Embryonic facial prominence (tissue), 1 donor: ENCODE measurements around the gene SREK1IP1.

ENCODE experiments used
- DNase-seq: peaks from one replicate; pipeline ENCODE4 v3.0.0-alpha.2; 2016; ENCODE audit errors: extremely low spot score

SREK1IP1 gene

DNA sequence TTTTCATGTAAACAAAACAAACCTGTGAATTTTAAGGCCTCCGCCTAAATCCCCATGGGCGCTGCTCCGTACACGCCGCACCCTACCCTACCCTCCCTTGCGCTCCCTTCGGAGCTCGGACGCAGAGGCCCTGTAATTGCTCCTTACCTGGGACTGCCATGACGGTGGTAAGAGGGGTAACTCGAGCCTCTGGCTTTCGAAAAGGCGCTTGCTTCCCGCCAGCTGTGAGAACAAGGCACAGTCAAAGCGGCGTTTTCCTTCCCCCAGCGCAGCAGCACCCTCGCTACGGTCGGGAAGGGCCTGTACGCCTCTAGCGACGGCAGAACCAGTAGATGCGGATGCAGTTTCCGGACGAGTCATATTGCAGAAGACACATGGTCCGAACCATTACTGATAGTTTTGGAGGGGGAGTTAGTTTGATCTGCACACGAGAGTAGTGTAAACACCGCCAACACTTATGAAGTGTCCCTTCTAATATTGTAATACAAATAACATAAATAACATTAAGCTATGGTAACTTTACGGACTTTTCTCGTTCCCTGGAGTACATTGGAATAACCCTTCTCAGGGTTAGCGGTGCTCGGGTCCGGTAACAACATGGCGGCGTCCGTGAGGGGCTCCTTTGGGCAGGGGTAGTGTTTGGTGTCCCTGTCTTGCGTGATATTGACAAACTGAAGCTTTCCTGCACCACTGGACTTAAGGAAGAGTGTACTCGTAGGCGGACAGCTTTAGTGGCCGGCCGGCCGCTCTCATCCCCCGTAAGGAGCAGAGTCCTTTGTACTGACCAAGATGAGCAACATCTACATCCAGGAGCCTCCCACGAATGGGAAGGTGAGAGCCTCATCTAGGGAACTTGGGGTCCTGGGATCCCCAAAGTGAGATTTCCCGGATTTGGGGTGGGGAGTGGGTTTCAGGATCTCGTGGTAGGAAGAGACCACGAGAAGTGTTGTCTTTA lies at the start of gene SREK1IP1, which contains the start of gene CWC27:
TSS of gene SREK1IP1 (minus strand) at position 334 of the 955 bp plus-strand sequence. CDS start at position 160, 174 bp downstream.
TSS of gene CWC27 (plus strand) at position 573 of the 955 bp plus-strand sequence. CDS start at position 790, 217 bp downstream.
- DNase-seq: peak; percentile 92

- DNase-seq: no peak
Measured at GRCh38 chr5:64818245-64818644, 49.8 kb upstream of the SREK1IP1 start.

- DNase-seq: no peak
Measured at GRCh38 chr5:64814073-64814472, 45.6 kb upstream of the SREK1IP1 start.

DNA sequence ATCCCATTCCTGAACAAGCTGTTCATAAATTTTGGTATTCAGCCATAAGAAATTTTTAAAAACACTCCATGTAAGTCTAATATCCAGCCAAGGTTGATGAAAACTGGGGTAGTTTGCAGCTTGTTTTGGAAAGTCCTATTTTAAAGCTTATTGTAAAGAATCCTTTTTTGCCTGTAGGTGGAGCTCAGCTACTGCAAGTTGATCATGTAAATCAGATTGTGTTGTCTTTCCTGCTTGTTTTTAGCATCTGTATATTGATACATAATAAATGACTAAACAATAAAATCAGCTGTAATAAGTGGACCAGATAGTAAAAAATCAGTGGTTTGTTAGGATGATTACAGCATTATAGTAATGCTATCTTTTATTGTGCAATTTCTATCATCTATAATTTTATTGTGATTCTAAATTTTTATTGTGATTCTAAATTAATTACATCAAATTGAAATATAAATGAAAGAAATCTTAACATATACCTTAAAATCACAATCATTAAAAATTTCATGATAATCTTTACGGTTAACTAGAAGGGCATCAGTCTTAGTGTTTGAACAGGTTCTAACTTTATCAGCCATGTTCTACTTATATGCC lies 42.7 kb upstream of the SREK1IP1 start:
- peak; percentile 51 for DNase-seq

- no peak for DNase-seq
Measured at GRCh38 chr5:64807520-64807919, 39.0 kb upstream of the SREK1IP1 start.

DNA sequence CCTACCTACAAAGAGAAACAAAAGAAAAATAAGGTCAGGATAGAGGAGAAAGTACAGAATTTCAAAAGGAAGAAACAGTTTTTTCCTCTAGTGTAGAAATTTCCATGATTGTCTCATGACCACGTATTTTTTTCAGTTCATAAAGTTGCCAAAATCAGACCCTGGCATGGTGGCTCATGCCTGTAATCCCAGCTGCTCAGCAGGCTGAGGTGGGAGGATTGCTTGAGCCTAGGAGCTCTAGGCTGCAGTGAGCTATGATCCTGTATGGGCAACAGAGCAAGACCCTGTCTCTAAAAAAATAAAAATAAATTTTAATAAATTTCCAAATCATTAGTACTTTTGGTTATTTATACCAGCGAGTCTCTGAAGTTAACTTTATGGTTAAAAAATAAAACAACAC lies 38.0 kb upstream of the SREK1IP1 start:
- no peak for DNase-seq

GRCh38 chr5:64800926-64801325 lies 32.4 kb upstream of the SREK1IP1 start:
- no peak for DNase-seq

GRCh38 chr5:64796301-64796700 lies 27.8 kb upstream of the SREK1IP1 start:
- DNase-seq: no peak

DNA sequence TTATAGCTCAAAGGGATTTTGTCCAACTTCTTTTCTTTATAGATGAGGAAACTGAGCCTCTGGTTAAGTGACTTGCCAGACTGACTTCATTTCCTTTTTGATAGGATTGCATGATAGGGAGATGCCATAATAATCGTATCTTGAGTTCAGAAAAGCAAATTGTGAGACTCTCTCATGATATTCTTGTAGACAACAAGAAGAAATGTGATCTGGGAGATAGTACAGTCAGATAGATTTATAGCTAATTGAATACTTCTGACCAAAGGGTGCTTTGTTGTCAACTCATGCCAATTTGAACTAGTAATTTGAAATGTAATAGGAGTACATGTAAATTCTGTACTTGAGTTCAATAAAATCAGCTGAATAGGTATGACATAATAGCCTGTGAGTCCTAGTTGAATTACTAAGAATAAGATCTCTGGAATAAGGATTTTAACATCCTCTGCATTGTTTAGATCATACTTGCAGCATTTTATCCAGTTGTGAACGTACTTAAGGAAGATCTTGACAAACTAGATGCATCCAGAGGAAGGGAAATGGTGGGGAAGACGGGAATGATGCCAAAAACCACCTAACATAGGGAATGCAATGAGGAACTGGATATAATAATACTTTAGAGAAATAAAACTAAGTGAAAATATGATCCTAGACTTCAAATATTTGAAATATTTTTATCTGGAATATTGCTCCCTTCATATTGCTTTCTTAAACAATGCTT lies 25.7 kb upstream of the SREK1IP1 start:
- DNase-seq: no peak

GRCh38 chr5:64792469-64792868 lies 24.0 kb upstream of the SREK1IP1 start:
- no peak for DNase-seq

GRCh38 chr5:64790210-64790609 lies 21.7 kb upstream of the SREK1IP1 start:
- no peak for DNase-seq

DNA sequence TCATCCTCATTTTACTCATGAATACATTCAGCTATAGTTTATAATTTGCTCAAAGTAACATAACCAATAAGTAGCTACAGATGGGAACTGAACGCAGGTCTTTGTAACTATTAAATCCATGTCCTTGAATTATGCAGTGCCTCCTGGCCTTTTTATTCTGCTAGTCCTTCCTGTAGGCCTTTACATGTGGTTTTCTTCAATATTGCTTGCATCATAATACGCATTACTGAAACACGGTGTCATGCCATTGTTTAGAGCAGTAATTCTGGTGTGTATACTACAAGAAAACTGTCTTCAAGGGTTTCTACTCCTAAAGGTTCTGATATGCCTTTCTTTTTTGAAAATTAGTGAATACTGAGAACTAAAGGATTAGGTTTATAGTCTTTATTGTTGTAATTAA lies 21.0 kb upstream of the SREK1IP1 start:
- no peak for DNase-seq

DNA sequence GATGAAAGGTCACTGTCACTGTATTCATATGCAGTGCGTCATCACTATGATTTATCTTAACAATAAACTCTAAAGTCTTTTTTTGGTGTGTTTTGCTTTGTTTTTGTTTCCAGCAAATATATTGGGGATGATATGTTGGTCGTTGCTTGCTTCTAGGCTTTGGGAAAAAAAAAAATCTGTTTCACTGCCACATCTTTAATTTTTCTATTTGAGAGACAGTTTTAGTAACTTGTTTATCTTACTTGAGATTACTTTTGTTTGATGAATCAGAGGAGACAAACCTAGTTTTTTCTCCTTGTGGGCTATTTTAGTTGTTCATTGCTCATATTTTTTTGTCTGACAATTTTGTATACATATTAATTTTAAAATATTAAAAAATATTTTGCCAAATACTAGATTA lies 19.7 kb upstream of the SREK1IP1 start:
- DNase-seq: no peak

DNA sequence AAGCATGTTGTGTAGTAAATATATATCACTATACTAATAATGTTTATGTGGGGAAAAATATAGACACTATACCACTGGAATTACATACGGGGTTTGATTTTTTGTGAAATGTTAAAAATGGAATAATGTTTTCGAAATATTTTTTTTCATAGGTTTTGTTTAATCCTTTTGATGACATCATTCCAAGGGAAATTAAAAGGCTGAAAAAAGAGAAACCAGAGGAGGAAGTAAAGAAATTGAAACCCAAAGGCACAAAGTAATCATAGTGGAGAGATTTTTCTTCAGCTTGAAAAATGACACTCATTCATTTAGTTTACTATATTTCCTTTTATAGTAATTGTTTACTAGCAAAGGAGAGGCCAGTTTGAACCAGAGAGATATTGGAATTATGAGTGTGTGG lies 17.9 kb upstream of the SREK1IP1 start:
- no peak for DNase-seq

DNA sequence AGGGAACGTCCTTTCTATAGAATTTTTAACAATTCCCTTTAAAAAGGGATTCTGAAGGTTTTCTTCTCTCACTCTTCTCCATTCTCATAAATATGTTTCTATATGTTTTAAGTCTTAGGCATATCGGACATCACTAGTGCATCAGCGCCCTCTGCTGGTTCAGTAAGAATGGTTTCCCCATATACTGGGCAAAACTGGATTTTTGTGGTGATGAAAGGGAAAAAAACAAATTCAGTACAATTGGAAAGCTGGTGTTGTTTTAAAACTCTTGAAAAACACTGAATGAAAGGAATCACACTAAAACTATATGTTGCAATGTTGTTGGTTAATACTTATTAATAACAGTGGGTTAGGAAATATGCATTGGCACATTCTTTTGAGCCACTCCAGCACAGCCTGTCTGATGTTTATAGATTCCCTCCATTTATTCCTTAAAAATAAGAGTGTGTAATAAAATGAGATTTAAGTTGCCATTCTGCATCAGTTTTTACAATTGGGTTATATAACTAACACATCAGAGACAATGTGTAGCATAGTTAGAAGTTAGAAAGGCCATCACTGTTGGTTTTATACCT lies 16.0 kb upstream of the SREK1IP1 start:
- peak; percentile 55 for DNase-seq

- no peak for DNase-seq
Measured at GRCh38 chr5:64775291-64775690, 6.8 kb upstream of the SREK1IP1 start.

- DNase-seq: no peak
Measured at GRCh38 chr5:64773533-64773932, 5.0 kb upstream of the SREK1IP1 start.

- no peak for DNase-seq
Measured at GRCh38 chr5:64771736-64772135, 3.2 kb upstream of the SREK1IP1 start.

DNA sequence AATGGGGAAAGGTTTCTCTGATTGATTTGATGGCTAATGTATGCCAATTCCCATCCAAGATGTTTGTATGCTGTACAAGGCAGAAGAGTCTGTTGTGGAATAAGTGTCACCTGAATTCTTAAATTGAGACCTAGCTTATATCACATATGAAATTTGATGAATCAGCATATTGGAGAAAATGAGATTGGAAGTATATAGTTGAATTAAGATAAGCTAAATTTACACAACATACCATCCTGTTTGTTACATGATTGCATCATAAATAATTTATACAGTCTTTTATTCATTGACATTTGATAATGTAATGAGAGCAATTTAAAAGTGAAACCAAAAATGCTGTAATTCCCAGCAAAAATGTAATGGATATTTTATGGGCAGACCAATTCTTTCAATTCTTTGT lies 1.4 kb upstream of the SREK1IP1 start:
- DNase-seq: no peak

DNA sequence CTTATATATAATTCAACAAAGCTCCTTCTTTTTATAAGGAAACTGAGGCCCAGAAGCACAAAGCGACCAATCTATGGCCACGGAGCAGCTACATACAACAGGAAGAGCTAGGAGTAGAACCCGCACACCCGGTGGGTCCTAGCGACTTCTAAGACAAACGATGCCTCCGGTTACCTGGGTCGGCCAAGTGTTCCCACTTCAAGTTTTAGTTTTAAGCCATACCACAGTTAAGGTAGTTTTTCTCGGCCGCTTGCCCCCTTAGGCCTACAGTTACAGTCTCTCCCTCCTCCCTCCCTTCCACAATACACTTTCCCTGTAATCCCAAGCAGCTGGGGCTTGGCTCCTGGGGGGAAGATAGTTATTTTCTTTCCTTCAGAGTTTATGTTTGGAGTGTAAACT lies 533 bp downstream of the SREK1IP1 start:
- no peak for DNase-seq

DNA sequence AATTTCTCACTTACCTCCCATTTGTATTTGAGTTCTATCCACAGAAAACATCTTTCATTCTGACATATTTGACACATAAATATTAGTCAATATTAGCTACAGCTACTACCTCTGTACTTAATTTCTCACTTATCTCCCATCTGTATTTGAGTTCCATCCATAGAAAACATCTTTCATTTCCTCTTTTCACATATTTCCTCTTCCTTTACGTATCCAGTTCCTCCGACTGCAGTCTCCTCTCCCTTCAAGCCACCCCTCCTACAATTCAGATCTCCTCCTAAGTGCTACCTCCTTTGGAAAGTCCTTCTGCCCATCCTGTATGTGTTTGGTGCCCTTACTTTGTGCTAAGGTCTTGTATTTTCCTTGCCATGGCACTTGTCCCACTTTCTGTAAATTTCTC lies 1.6 kb downstream of the SREK1IP1 start:
- DNase-seq: no peak
